ENCODE data around the gene DNAJC4.

GRCh38 chr11:64231546-64231945 lies 1.2 kb downstream of the DNAJC4 start:
- TF ChIP-seq EZH2phosphoT487 (IDR thresholded peaks at IDR 0.05; ENCODE audit: insufficient read depth, low read depth) (no peak), EZH2 (IDR thresholded peaks at IDR 0.05; ENCODE audit: insufficient read depth, poor library complexity, severe bottlenecking) (no peak)
